GM12878 (cell line): ENCODE results near the gene PRR11. TPM values are rescaled to one million over a fixed set of nuclear protein-coding genes. Genes with fewer than 3 reads are reported as not detected.

Experiments used
- ATAC-seq: fragments of 200-7000 bp; cut with Tn5 transposase; 3 replicates; pipeline ENCODE4 v1.9.1; 2020; ENCODE audit warnings: mild to moderate bottlenecking, moderate library complexity
- BruUV-seq: library from RNA; stranded (reverse); fragments of 400-500 nt; replicated peaks from 2 replicates; lab custom pipeline; 2021; lab: Mats Ljungman, UMichigan
- CTCF ChIA-PET: fragments of 300-600 bp; sonication (Branson Sonifier 250); formaldehyde crosslinking; extraction: SDS; loops from one replicate; lab custom pipeline; 2021; ENCODE audit warnings: inconsistent platforms; lab: Yijun Ruan, JAX
- POLR2A ChIA-PET: fragments of 350-600 bp; formaldehyde crosslinking; extraction: SDS; loops from one replicate; lab custom pipeline; 2021; ENCODE audit warnings: inconsistent platforms; lab: Charles Lee
- RAD21 ChIA-PET: fragments of 300-600 bp; sonication (Branson Sonifier 250); formaldehyde crosslinking; loops from one replicate; lab custom pipeline; 2023; ENCODE audit warnings: antibody characterized with exemption; ENCODE audit not compliant: unreplicated experiment; lab: Charles Lee
- SMC1A ChIA-PET: fragments of 300-600 bp; sonication (Branson Sonifier 250); formaldehyde crosslinking; loops from one replicate; lab custom pipeline; 2023; ENCODE audit not compliant: unreplicated experiment, uncharacterized antibody; lab: Charles Lee
- DNase-seq: peaks from one replicate; pipeline ENCODE4 v3.0.0-alpha.2; 2011; ENCODE audit warnings: low read depth, low spot score
- FAIRE-seq: peaks from 3 replicates; lab custom pipeline; 2011; peaks lifted over from hg19 to GRCh38; lab: Jason Lieb, UNC
- H2AFZ ChIP-seq: 2 replicates; pipeline ENCODE4 v1.6.0; 2011; ENCODE audit warnings: low read depth, low read length, control low read depth; ENCODE audit not compliant: control insufficient read depth
- H3K27ac ChIP-seq: 2 replicates; pipeline ENCODE4 v1.5.1; 2011; ENCODE audit warnings: control low read depth; ENCODE audit not compliant: control insufficient read depth, insufficient read depth
- H3K27me3 ChIP-seq, 2 experiments: replicated peaks in 1 of 2; 2 replicates each; pipeline versions ENCODE4 v1.6.0 to v1.6.1; 2011; ENCODE audit warnings: low read length in 1 of 2; ENCODE audit not compliant: control insufficient read depth in 2 of 2, insufficient read depth in 2 of 2
- H3K36me3 ChIP-seq, 2 experiments: 2 replicates each; pipeline ENCODE4 v1.5.1; 2011; ENCODE audit warnings: low read length in 1 of 2; ENCODE audit not compliant: control insufficient read depth in 2 of 2, insufficient read depth in 2 of 2
- H3K4me1 ChIP-seq: 2 replicates; pipeline ENCODE4 v1.6.1; 2011; ENCODE audit warnings: mild to moderate bottlenecking, low read length, moderate library complexity, mixed read lengths; ENCODE audit not compliant: control insufficient read depth, insufficient read depth
- H3K4me2 ChIP-seq: 2 replicates; pipeline ENCODE4 v1.6.0; 2011; ENCODE audit warnings: control low read depth; ENCODE audit not compliant: control insufficient read depth, insufficient read depth
- H3K4me3 ChIP-seq: fragments of 200-600 bp; sonication (generic); 2 replicates; pipeline ENCODE4 v1.5.1; 2016
- H3K79me2 ChIP-seq: 2 replicates; pipeline ENCODE4 v1.6.0; 2011; ENCODE audit warnings: low read length; ENCODE audit not compliant: control insufficient read depth, insufficient read depth
- H3K9ac ChIP-seq: 2 replicates; pipeline ENCODE4 v1.8.0; 2011; ENCODE audit warnings: low read length, control low read depth, mixed read lengths; ENCODE audit not compliant: control insufficient read depth, insufficient read depth
- H3K9me3 ChIP-seq: replicated peaks from 3 replicates; pipeline ENCODE4 v1.5.1; 2011; ENCODE audit warnings: mild to moderate bottlenecking, low read length; ENCODE audit not compliant: control insufficient read depth, insufficient read depth
- H4K20me1 ChIP-seq: 2 replicates; pipeline ENCODE4 v1.6.0; 2011; ENCODE audit not compliant: control insufficient read depth, insufficient read depth
- ETV6 ChIP-seq, 2 experiments: fragments of 450-650 bp in 1 of 2; IDR thresholded peaks in 1 of 2; conservative IDR thresholded peaks in 1 of 2; 2 replicates each; pipeline ENCODE4 v1.6.1; 2014; ENCODE audit warnings: antibody characterized with exemption in 1 of 2, borderline replicate concordance in 1 of 2, low read depth in 1 of 2, mild to moderate bottlenecking in 1 of 2, moderate library complexity in 1 of 2
- HSF1 ChIP-seq: fragments of 150-350 bp; IDR thresholded peaks from 2 replicates; pipeline ENCODE4 v1.6.1; 2014; ENCODE audit warnings: mild to moderate bottlenecking, low read depth, low read length
- MLLT1 ChIP-seq: fragments of 450-650 bp; IDR thresholded peaks from 2 replicates; pipeline ENCODE4 v1.6.1; 2016; ENCODE audit warnings: mild to moderate bottlenecking
- MTA3 ChIP-seq: IDR thresholded peaks from 2 replicates; pipeline ENCODE4 v1.6.1; 2012; ENCODE audit warnings: low read length, inconsistent platforms, borderline replicate concordance
- MYC ChIP-seq: IDR thresholded peaks from 2 replicates; pipeline ENCODE4 v1.6.1; 2011; ENCODE audit warnings: mild to moderate bottlenecking, low read length, moderate library complexity, inconsistent platforms; ENCODE audit not compliant: insufficient read depth, insufficient replicate concordance, insufficient read length, severe bottlenecking
- RBBP5 ChIP-seq: fragments of 200-600 bp; sonication (generic); conservative IDR thresholded peaks from 2 replicates; pipeline ENCODE4 v1.6.1; 2016
- RELB ChIP-seq: fragments of 450-650 bp; IDR thresholded peaks from 2 replicates; pipeline ENCODE4 v1.6.1; 2017; ENCODE audit warnings: low read depth, mild to moderate bottlenecking, moderate library complexity
- RUNX3 ChIP-seq: IDR thresholded peaks from 2 replicates; pipeline ENCODE4 v1.6.1; 2012; ENCODE audit warnings: low read length, inconsistent platforms
- ZZZ3 ChIP-seq: IDR thresholded peaks from 2 replicates; pipeline ENCODE4 v1.6.1; 2011; ENCODE audit warnings: low read depth; ENCODE audit not compliant: control insufficient read depth, insufficient read length
- WGBS: methylation state at CpG from one replicate; pipeline ENCODE4 v1.1.6; 2016; ENCODE audit warnings: low lambda C conversion rate; ENCODE audit not compliant: insufficient replicate concordance, insufficient coverage; ENCODE audit errors: missing lambda C conversion rate; 5-methylcytosine and 5-hydroxymethylcytosine counted together
- in situ Hi-C: fragments of 300-500 bp; cut with MboI; formaldehyde crosslinking; loops from 9 replicates; pipeline ENCODE4 v1.14.3; 2018; ENCODE audit warnings: mixed read lengths
- intact Hi-C: fragments of 100-400 bp; cut with micrococcal nuclease; formaldehyde crosslinking; loops from one replicate; pipeline ENCODE4 v1.14.2; 2022; ENCODE audit not compliant: unreplicated experiment
- polyA plus RNA-seq, 11 experiments: library from polyadenylated mRNA; depleted of rRNA in 4 of 11; unstranded in 6 of 11; stranded (reverse) in 5 of 11; fragments of >200 nt; fragmentation: Nextera tagmentation in 4 of 11; fragmentation: Illumina TruSeq in 1 of 11; extraction: Ambion mirVana in 4 of 11; extraction: Trizol in 1 of 11; gene quantifications; 1 replicate in 1 of 11; 2 replicates in 10 of 11; pipeline versions ENCODE4 v1.2.1 to v1.2.3, GENCODE V29; 2011 to 2016; ENCODE audit warnings: inconsistent platforms in 2 of 11, missing spikeins in 2 of 11, low read depth in 1 of 11
- total RNA-seq, 4 experiments: library from RNA; depleted of rRNA in 3 of 4; stranded (reverse); fragments of >200 nt in 3 of 4; fragmentation: Illumina TruSeq in 1 of 4; extraction: Trizol in 1 of 4; gene quantifications; 2 replicates each; pipeline versions ENCODE4 v1.2.1 to v1.2.3, GENCODE V29; 2013 to 2021

PRR11 gene
- total and polyA plus RNA-seq, 10 of the 15 experiments (the other 5 are each of a cell fraction or from before 2014, with no cell fraction given): 20.8 to 97.0 (median 48.3) TPM

GRCh38 chr17:59154721-59155438 is 666 bp upstream of the PRR11 start, which contains the start of gene SKA2 (continued):
- peak; percentile 78 for TF ChIP-seq RELB
- no peak for TF ChIP-seq MYC

GRCh38 chr17:59160157-59161025 is 4.8 kb downstream of the PRR11 start:
- DNase-seq (no peak), ATAC-seq (peak; percentile 11; the same call in 1 of the 3 replicates), FAIRE-seq (peak; percentile 56)
- ChIA-PET SMC1A (interaction anchor here (0.9 to 1.5 kb wide), 3 partner anchors 9 to 60 kb away, joined by 3 read pairs; partner anchors contain the start of gene GDPD1), RAD21 (no interaction called here), CTCF (no interaction called here), POLR2A (interaction anchor here (0.6 to 1.0 kb wide), 3 partner anchors 449 to 483 kb away, joined by 3 to 4 read pairs (median 3); no protein-coding TSS in a partner anchor)
- in situ Hi-C loops: no loop called here
- Histone ChIP-seq H3K9me3 (no peaks in the 10 kb centered on the region), H3K36me3 (no peaks in the 10 kb centered on the region), H3K27ac (peak overlapping the region; percentile 11), H4K20me1 (no peaks in the 10 kb centered on the region), H3K4me3 (peak overlapping the region; percentile 45), H3K9ac (no peak overlapping the region), H3K4me2 (peak overlapping the region; percentile 35; the same call in 1 of the 2 replicates), H2AFZ (peak overlapping the region; percentile 25), H3K4me1 (peaks cover 22% of the 10 kb centered on the region), H3K79me2 (peaks cover 84% of the 10 kb centered on the region), H3K27me3 (no peaks in the 10 kb centered on the region)
- WGBS: 52% methylated on average over 9 of the region's 9 CpGs
- intact Hi-C loops: no loop called here
- TF ChIP-seq MTA3 (0 out of 2 replicates have a peak, but pooled peaks have one; percentile 41), ZZZ3 (no peak), MLLT1 (peak; percentile 66; the same call in 1 of the 2 replicates), HSF1 (no peak), RBBP5 (0 out of 2 replicates have a peak, but pooled peaks have one; percentile 11), ETV6 (conservative IDR thresholded peaks at IDR 0.05 in 1 of 2, IDR thresholded peaks at IDR 0.05 in 1 of 2; ENCODE audit: borderline replicate concordance in 1 of 2, low read depth in 1 of 2) (0 out of 4 replicates have a peak, but pooled peaks of 1 of the 2 experiments have one; percentile 58), RELB (0 out of 2 replicates have a peak, but pooled peaks have one; percentile 13), RUNX3 (peak; percentile 62; the same call in 1 of the 2 replicates)
- BruUV-seq: no TSS peak
